ENCODE data around the gene TGFBR1. TPM values are rescaled to one million over a fixed set of nuclear protein-coding genes. Genes with fewer than 3 reads are reported as not detected.

TGFBR1 gene
- polyA plus RNA-seq, 1 of the 3 experiments (the other 2 are of a cell fraction), result 15.3 TPM

DNA sequence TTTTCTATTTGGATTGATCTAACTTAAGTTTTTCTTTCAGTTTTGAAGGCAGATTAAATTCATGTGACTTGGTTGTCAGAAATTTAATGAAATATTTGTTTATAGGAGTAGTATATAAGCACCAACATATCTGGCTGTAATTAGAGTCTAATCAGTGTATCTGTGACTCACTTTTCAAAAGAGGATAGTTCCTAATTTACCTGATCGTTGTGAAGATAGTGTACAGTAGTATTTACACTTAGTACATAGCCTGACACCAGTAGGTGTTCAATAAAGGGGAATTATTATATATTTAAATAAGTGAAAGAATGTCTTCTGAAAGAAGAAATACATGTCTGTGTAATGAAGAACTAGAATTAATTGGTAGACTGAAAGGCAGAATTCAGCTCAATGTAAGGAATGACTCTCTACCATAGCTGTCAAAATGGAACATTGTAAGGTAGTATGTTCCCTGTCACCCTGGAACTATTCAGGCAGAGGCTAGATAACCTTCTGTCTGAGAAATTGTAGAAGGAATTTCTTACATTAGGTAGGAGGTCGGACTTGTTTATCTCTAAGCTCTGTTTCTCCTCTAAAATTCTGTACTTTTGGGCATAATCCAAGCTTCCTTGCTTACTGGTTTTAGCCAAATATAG is 8.6 kb downstream of the TGFBR1 start (continued):
- TF ChIP-seq IRF3 (IDR thresholded peaks at IDR 0.05; ENCODE audit: low read depth, low read length) (no peak), PBX3 (IDR thresholded peaks at IDR 0.05) (no peak)

GRCh38 chr9:99114049-99114440 is 9.1 kb downstream of the TGFBR1 start:
- Histone ChIP-seq H3K4me3 (ENCODE audit: low read depth in 2 of 2, low read length in 1 of 2) (no peak overlapping the region), H3K27me3 (ENCODE audit: insufficient read depth) (no peaks in the 10 kb centered on the region), H4K20me1 (ENCODE audit: insufficient read depth) (peaks cover 75% of the 10 kb centered on the region), H3K79me2 (ENCODE audit: insufficient read depth) (peaks cover 97% of the 10 kb centered on the region), H3K4me1 (ENCODE audit: control insufficient read depth in 1 of 2, insufficient read depth in 2 of 2, low read depth in 1 of 2, low read length in 1 of 2) (peaks cover 0 to 2% of the 10 kb centered on the region in 2 experiments; a peak in 2 of 4 replicates), H3K27ac (ENCODE audit: low read depth in 2 of 2, low read length in 1 of 2) (no peak overlapping the region; a peak in 1 of 4 replicates), H3F3A (replicated peaks; ENCODE audit: insufficient read depth) (peaks cover 10% of the 10 kb centered on the region), H2AFZ (ENCODE audit: low read depth) (no peak overlapping the region), H3K4me2 (no peak overlapping the region), H3K9me2 (no peaks in the 10 kb centered on the region), H3K9ac (no peak overlapping the region), H3K36me3 (replicated peaks in 1 of 2; ENCODE audit: control insufficient read depth in 1 of 2, insufficient read depth in 2 of 2, low read length in 1 of 2) (no peaks in the 10 kb centered on the region), H3K9me3 (no peaks in the 10 kb centered on the region)
- DNase-seq, result no peak
- ChIA-PET POLR2A (no interaction called here), CTCF (interaction anchor here (0.8 to 1.5 kb wide), 5 partner anchors 10 to 116 kb away, joined by 3 to 6 read pairs (median 4); no protein-coding TSS in a partner anchor)
- WGBS (ENCODE audit: low lambda C conversion rate), result 77% methylated on average over 3 of the region's 3 CpGs
- TF ChIP-seq NRF1 (IDR thresholded peaks at IDR 0.05; ENCODE audit: low read depth, low read length) (no peak), RXRA (IDR thresholded peaks at IDR 0.05; ENCODE audit: borderline replicate concordance, low read depth) (no peak), MAX (IDR thresholded peaks at IDR 0.05; ENCODE audit: low read depth) (no peak), SIN3A (IDR thresholded peaks at IDR 0.05; ENCODE audit: borderline replicate concordance, low read depth, low read length) (no peak), ELF1 (IDR thresholded peaks at IDR 0.05) (no peak), CTCF (IDR thresholded peaks at IDR 0.05) (no peak), GABPA (IDR thresholded peaks at IDR 0.05; ENCODE audit: low read depth) (no peak), MXI1 (IDR thresholded peaks at IDR 0.05; ENCODE audit: low read depth, low read length) (no peak), CHD2 (IDR thresholded peaks at IDR 0.05; ENCODE audit: low read length, partially characterized antibody) (no peak), YY1 (IDR thresholded peaks at IDR 0.05; ENCODE audit: low read depth) (no peak), EP300 (IDR thresholded peaks at IDR 0.05; ENCODE audit: borderline replicate concordance in 1 of 2, low read depth in 1 of 2, low read length in 1 of 2) (no peak), NFIC (IDR thresholded peaks at IDR 0.05; ENCODE audit: borderline replicate concordance) (no peak), POLR2AphosphoS5 (IDR thresholded peaks at IDR 0.05; ENCODE audit: low read depth, low read length) (no peak), RCOR1 (IDR thresholded peaks at IDR 0.05; ENCODE audit: low read length) (no peak), USF2 (IDR thresholded peaks at IDR 0.05; ENCODE audit: borderline replicate concordance, low read depth, low read length) (no peak), GATA2 (CRISPR knock-in tag; IDR thresholded peaks at IDR 0.05) (no peak), TCF12 (IDR thresholded peaks at IDR 0.05) (no peak)
- TF ChIP-seq, protein P1, sequence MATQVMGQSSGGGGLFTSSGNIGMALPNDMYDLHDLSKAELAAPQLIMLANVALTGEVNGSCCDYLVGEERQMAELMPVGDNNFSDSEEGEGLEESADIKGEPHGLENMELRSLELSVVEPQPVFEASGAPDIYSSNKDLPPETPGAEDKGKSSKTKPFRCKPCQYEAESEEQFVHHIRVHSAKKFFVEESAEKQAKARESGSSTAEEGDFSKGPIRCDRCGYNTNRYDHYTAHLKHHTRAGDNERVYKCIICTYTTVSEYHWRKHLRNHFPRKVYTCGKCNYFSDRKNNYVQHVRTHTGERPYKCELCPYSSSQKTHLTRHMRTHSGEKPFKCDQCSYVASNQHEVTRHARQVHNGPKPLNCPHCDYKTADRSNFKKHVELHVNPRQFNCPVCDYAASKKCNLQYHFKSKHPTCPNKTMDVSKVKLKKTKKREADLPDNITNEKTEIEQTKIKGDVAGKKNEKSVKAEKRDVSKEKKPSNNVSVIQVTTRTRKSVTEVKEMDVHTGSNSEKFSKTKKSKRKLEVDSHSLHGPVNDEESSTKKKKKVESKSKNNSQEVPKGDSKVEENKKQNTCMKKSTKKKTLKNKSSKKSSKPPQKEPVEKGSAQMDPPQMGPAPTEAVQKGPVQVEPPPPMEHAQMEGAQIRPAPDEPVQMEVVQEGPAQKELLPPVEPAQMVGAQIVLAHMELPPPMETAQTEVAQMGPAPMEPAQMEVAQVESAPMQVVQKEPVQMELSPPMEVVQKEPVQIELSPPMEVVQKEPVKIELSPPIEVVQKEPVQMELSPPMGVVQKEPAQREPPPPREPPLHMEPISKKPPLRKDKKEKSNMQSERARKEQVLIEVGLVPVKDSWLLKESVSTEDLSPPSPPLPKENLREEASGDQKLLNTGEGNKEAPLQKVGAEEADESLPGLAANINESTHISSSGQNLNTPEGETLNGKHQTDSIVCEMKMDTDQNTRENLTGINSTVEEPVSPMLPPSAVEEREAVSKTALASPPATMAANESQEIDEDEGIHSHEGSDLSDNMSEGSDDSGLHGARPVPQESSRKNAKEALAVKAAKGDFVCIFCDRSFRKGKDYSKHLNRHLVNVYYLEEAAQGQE (IDR thresholded peaks at IDR 0.05; ENCODE audit: low read depth, low read length), result no peak
- TF ChIP-seq, protein P2, sequence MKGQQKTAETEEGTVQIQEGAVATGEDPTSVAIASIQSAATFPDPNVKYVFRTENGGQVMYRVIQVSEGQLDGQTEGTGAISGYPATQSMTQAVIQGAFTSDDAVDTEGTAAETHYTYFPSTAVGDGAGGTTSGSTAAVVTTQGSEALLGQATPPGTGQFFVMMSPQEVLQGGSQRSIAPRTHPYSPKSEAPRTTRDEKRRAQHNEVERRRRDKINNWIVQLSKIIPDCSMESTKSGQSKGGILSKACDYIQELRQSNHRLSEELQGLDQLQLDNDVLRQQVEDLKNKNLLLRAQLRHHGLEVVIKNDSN (IDR thresholded peaks at IDR 0.05; ENCODE audit: borderline replicate concordance, low read depth), result no peak
